GM21786 (cell line): ENCODE data around the gene FOSL1.

Experiments
- ATAC-seq: cut with Tn5 transposase; IDR thresholded peaks from one replicate; pipeline ENCODE4 v1.9.1; 2021; ENCODE audit not compliant: unreplicated experiment

Gene FOSL1

GRCh38 chr11:65865550-65866172 lies 34.5 kb downstream of the FOSL1 start:
- no peak for ATAC-seq

DNA sequence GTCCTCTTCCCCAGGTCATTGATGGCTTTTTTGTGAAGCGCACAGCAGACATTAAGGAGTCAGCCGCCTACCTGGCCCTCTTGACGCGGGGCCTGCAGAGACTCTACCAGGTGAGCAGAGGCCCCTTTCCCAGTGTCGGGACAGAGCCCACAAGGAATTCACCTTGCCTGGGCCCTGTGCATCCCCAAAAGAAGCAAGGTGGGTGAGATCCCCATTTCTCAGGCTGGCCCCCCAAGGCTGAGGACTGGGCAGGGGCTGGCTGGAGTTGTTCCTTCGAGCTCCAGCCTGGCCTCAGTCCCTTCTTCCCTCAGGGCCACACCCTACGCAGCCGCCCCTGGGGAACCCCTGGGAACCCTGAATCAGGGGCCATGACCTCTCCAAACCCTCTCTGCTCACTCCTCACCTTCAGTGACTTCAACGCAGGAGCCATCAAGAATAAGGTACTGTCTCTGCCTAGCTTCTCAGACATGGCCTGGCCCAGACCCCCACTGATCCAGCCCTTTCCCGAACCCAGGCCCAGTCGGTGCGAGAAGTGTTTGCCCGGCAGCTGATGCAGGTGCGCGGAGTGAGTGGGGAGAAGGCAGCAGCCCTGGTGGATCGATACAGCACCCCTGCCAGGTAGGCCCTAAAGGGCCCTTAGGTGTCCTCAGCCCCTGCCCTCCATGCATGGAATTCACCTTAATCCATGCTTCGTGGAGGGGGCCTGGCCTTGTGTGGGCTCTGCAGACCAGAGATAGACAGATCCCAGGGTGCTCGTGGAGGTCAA lies 35.3 kb downstream of the FOSL1 start:
- ATAC-seq, result no peak

DNA sequence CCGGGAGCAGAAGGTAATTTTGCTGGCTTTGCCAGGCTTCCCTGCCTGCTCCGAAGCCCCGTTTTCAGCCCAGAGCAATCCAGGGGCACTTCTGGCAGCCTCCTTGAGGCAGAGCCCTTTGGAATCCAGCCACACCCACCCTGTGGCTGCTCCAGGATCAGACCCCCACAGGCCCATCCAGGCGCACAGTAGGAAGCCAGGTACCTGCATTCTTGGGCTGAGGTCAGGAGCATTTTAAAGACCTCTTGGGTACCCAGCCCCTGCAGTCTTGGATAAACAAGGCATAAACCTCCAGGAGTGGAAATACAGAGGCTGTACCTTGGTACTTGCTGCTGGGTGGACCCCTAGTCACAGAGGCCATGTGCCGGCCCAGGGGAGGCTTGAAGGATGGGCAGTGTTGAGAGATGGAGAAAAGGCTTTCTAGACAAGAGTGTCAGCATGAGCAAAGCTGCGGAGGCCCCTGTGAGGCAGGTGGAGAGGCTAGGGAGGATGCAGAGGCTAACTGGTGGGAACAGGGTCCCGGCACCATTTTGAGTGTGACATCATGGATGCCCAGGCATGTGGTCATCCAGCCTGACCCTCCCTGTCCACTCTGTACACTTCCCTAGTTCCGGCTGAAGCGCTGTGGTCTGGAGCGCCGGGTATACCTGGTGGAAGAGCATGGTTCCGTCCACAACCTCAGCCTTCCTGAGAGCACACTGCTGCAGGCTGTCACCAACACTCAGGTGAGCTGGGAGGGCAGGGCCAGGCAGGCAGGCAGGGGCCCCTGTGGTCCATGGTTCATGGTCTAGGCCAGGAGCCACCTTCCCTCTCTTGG lies 36.1 kb downstream of the FOSL1 start:
- ATAC-seq, result no peak

DNA sequence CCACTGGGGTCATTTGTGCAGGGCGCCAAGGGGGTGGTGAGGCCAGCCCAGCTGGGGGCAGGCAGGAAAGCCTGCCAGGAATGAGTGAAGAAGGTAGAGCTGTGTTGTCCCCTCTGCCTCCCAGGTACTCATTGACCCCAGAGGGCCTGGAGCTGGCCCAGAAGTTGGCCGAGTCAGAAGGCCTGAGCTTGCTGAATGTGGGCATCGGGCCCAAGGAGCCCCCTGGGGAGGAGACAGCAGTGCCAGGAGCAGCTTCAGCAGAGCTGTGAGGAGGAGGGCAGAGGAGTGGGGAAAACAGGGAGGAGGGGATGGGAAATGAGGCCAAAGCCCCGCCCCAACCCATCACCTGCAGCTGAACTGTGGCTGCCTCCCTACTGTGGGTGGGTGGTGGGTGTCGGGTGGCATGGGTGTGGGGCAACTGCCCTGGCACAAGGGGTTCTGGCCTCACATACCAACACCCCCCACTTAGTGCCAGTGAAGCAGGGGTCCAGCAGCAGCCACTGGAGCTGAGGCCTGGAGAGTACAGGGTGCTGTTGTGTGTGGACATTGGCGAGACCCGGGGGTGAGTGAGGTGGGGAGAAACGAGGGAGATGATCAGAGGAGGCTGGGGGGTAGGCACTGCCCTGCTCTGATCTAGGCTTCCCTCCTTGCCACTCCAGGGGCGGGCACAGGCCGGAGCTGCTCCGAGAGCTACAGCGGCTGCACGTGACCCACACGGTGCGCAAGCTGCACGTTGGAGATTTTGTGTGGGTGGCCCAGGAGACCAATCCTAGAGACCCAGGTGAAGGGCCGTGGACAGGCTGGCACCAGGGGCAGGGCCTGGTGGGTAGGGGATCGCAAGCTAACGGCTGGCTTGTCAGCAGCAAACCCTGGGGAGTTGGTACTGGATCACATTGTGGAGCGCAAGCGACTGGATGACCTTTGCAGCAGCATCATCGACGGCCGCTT lies 37.0 kb downstream of the FOSL1 start:
- no peak for ATAC-seq

DNA sequence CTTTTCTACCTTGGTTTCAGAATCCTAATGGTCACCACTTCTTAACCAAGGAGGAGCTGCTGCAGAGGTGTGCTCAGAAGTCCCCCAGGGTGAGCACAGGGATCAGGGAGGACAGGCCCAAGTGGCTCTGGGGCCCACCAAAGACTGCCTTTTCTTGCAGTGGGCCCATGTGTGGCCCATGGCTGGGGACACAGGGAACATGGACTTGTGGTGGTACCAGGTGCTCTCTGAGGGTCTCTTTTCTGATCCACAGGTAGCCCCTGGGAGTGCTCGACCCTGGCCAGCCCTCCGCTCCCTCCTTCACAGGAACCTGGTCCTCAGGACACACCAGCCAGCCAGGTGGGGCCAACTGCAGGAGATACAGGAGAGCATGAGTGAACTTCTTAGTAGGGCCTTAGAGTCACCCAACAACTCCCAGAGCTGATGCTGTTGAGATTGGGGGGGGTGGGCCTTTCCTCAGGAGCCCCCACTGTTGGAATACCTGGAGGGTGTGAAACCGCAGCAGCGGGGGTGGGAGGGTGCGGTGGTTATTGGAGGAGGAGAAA lies 37.9 kb downstream of the FOSL1 start:
- no peak for ATAC-seq

DNA sequence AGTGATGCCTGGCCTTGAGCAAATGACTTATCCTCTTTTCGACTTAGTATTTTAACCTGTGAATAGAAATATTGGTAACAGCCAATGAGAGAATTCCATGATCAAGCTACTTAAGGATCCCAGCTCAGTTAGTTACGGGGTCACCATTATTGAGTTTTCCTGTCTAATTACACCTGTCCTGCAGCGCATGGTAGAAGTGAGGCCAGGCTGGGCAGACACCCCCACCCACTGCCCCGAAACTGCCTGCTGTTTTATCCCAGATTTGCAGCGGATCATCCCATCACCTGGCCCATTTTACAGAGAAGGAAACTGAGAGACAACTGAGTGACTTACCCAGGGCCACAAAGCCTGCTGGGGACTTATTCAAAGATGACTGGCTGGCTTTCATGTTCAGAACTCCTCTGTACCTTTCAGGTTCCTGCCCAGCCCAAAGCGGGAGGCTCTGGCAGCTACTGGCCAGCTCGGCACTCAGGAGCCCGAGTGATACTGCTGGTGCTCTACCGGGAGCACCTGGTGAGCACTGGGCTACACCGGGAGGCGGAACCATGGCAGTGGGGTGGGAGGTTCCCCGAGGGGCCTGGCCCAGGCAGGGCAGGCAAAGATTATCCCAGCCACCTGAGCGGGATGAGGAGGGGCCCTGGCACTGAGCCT lies 38.5 kb downstream of the FOSL1 start:
- ATAC-seq, result no peak

- no peak for ATAC-seq
Observed at GRCh38 chr11:65861165-65861505, 39.1 kb downstream of the FOSL1 start.

DNA sequence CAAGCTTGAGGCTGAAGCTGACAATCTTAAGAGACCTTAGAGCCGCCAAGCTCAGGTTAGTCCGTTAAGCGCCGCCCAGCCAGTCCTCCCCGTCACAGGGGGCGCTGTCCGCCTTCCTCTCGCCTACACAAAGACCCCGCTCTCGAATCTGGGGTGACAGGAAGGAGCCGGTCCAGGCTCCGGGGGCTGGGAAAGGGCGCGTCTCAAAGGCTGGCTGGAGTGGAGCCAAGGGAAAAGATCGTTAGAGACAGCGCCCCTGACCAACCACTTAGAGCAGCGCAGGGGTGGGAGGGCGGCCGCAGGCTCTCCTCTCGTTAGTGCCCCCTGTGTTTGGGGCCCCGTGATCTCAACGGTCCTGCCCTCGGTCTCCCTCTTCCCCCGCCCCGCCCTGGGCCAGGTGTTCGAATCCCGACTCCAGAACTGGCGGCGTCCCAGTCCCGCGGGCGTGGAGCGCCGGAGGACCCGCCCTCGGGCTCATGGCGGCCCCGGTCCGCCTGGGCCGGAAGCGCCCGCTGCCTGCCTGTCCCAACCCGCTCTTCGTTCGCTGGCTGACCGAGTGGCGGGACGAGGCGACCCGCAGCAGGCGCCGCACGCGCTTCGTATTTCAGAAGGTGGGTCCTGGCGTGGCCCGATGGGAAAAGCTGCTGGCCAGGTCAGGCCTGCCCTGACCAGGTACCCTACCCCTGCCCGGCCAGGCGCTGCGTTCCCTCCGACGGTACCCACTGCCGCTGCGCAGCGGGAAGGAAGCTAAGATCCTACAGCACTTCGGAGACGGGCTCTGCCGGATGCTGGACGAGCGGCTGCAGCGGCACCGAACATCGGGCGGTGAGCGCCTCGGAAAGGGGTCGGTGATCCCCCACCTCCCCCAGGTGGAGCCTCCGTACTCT lies 39.7 kb downstream of the FOSL1 start, which contains the start of gene MUS81:
Gene MUS81 (plus strand): TSS at position 156 of the 887 bp plus-strand sequence. CDS start 321 bp downstream, at position 477.
- ATAC-seq, result peak; percentile 27

GRCh38 chr11:65859812-65860277 lies 40.3 kb downstream of the FOSL1 start:
- ATAC-seq, result no peak

DNA sequence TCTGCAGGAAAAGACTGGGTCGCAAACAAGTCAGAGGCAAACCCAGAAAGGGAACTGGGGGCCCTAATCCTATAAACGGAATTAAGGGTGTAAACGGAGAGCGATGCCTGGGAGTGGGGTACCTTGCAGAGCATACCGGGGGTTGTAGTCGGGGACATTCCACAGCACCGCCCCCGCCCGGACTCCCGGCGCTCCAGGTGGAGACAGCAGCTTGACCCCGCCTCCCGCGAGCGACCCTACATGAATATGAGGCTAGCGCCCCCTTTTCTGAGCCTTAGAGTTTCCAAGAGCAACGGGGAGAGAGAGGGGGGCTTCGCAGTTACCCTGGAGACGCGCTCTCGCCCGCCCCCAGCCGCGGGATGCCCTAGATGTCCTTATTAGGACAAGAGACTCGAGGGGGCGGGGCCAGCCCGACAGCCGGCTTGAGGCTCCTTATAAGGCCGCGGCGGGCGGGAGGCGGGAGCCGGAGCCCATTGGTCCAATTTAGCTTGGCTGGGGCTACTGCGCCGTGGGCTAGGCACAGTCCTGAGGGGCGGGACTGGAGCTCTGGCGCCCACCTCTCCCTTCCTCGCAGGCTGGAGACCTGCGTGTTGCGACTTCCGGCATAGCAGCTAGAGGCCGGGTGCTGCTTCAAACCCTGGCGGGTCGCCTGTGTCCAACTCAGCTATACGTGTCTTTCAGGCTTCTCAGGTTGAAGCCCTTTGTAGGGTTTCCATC lies 40.9 kb downstream of the FOSL1 start:
- peak; percentile 51 for ATAC-seq

- no peak for ATAC-seq
Observed at GRCh38 chr11:65858681-65859087, 41.5 kb downstream of the FOSL1 start.

DNA sequence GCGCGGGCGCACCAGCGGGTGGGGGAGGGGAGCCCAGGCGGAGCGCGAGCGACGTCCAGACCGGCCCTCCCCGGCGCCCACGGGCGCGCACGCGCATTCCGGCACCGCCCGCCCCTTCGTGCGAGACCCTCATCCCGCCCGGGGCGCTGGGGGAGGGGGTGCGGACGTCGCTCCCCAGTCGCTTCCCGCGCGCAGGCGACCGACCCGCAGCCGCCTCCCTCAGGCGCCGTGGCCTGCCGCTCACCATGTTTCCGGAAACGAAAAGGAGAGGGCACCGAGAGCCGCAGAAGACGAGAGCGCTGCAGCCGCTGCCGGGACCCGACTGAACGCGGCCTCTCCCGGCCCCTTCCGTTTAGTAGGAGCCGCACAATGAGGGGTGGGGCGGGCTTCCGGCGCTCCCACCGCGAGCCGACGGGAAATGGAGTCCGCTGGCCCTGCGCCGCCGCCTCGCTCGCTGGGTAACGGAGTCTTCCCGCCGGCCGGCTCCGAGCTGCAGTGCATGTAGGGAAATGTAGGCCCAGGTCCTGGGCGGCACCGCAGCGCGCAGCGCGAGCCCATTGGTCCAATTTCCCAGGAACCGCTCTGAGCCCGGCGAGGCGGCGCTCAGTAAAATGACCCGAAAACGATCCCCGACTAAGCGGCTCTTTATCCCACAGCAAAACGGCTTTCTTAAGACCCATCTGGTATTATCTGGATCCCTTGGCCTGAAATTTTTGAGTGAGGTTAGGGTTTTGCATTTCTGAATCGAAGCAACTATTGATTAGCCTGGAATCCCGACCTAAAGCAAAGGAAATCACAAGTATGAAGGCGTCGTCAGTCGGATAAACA lies 42.1 kb downstream of the FOSL1 start, which contains the start of gene CFL1:
Gene CFL1 (minus strand): TSS at position 328 of the 828 bp plus-strand sequence. CDS start 81 bp downstream, at position 247.
- ATAC-seq, result peak; percentile 34

DNA sequence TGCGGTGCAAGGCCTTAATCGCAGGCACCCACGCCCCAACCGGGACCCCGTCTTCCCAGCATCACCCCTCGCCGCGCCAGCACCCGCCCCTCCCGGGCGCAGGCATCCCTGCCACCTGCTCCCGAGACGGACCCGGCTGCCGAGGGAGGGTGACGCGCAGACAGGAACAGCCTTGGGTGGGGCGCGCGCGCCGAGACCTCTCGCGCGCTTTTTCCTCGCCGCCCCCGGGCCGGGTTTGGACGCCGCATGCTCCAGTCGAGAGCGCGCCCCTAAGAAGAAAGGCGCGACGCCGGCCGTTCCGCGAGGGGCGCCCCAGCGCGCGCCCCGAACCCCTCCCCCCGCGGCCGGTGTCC lies 42.7 kb downstream of the FOSL1 start:
- no peak for ATAC-seq

DNA sequence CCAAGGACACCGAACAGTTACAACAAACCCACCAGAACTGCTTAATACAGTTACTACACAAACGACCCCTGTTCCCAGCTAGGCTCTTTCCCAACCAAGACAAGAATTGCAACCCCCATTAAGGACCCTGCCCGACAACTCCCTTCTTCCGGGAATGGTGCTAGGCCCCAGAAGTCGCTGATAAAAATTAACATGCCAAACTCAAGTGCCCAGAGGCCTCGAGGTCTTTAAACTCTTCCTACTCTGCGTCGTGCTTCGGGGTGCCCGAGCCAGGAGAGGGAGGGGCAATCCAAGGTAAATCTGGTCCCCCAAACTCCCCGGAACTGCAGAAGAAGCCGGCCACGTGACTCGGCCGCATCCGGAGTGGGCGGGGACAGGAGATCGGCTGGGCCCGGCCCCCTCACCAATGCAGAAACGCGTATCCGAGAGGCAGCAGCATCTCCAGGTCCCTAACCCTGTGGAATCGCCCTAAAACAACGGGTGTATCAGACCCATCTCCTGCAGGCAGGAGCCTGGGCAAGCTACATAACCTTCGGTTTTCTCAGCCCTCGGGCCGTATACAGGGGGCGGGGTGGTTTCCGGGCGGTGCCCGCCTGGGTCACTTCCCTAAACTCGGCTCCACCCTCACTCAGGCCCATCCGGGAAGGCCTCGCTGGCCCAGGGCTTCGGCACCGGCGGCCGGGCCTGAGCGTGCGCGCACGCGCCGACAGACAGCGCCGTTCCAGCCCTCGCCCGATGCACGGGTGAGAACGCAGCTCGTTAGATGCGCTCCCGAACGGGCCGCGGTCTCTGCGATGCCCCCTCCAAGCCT lies 43.3 kb downstream of the FOSL1 start:
- ATAC-seq, result peak; percentile 31

GRCh38 chr11:65855927-65856363 lies 44.2 kb downstream of the FOSL1 start:
- no peak for ATAC-seq
